ENCODE measurements around the gene ARL5C.

DNA sequence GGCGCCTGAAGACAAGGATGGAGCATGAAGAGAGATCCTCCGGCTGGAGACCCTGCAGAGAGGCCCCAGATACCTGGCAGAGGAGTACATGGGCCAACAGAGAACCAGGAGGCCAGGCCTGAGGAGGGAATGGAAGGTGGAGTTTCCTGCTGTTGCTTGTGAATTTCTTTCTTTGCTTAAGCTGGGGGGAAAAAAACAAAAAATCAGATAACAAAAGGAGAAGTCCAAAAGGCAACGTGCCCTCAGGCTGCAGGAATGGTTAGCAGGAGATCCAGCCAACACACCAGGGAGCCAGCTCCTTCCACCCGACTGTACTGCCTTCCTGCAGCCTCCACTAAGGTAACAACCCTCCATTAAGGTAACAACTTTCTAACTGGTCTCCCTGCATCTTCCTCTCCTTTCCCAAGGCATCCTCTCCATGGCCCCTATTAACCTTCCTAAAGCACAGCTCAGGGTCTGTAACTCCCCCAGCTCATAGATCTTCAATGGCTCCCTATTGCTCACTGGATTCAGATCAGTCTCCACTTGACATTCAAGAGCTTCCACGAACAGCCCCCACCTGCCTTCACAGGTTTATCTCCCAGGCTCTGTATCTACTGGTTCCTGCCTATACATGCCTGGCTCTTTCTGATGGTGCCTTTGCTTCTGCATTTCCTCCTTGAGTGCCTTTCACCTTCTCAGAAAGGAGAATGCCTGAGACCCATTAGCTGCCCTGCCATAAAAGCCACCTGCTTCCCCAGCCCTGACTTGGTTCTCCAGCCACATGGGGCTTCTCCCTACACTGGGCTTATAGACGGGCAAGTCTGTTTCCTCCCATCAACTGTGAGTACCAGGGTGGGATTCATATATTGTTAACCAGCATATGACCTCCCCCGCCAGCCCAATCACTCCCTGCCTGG, 725 bp upstream of the ARL5C start:
- TF ChIP-seq SMC3 (conservative IDR thresholded peaks at IDR 0.05; ENCODE audit: poor library complexity), result no peak
- TF ChIP-seq REST (IDR thresholded peaks at IDR 0.05; ENCODE audit: borderline replicate concordance), result no peak
- TF ChIP-seq, protein P1, sequence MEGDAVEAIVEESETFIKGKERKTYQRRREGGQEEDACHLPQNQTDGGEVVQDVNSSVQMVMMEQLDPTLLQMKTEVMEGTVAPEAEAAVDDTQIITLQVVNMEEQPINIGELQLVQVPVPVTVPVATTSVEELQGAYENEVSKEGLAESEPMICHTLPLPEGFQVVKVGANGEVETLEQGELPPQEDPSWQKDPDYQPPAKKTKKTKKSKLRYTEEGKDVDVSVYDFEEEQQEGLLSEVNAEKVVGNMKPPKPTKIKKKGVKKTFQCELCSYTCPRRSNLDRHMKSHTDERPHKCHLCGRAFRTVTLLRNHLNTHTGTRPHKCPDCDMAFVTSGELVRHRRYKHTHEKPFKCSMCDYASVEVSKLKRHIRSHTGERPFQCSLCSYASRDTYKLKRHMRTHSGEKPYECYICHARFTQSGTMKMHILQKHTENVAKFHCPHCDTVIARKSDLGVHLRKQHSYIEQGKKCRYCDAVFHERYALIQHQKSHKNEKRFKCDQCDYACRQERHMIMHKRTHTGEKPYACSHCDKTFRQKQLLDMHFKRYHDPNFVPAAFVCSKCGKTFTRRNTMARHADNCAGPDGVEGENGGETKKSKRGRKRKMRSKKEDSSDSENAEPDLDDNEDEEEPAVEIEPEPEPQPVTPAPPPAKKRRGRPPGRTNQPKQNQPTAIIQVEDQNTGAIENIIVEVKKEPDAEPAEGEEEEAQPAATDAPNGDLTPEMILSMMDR (IDR thresholded peaks at IDR 0.05; ENCODE audit: poor library complexity, severe bottlenecking), result no peak
- no peak for TF ChIP-seq TAF1 (IDR thresholded peaks at IDR 0.05; ENCODE audit: low read depth)
